ENCODE results near the gene RAB33B. TPM values are rescaled to one million over a fixed set of nuclear protein-coding genes. Genes with fewer than 3 reads are reported as not detected.
"Not testable (repeated sequence)": the region's sequence is repeated elsewhere in the genome, so short reads cannot be mapped to it uniquely, and the experiment has no call there.

Gene RAB33B
- total RNA-seq, 1 experiment from 2014 or later = 7.6 TPM

- DNase-seq (ENCODE audit: low read depth) = no peak
Observed at GRCh38 chr4:139461022-139461628, 7.2 kb downstream of the RAB33B start.

DNA sequence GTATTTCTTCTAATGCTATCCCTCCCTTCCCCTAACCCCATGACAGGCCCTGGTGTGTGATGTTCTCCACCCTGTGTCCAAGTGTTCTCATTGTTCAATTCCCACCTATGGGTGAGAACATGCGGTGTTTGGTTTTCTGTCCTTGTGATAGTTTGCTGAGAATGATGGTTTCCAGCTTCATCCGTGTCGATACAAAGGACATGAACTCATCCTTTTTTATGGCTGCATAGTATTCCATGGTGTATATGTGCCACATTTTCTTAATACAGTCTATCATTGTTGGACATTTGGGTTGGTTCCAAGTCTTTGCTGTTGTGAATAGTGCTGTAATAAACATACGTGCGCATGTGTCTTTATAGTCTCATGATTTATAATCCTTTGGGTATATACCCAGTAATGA, 10.6 kb downstream of the RAB33B start:
- not testable (repeated sequence) for DNase-seq (ENCODE audit: low read depth)

- DNase-seq (ENCODE audit: low read depth) = peak; percentile 36
Observed at GRCh38 chr4:139465922-139466321, 12.0 kb downstream of the RAB33B start.

- not testable (repeated sequence) for DNase-seq (ENCODE audit: low read depth)
Observed at GRCh38 chr4:139468756-139469155, 14.8 kb downstream of the RAB33B start.

GRCh38 chr4:139469216-139469615, 15.3 kb downstream of the RAB33B start:
- DNase-seq (ENCODE audit: low read depth) = no peak

- DNase-seq (ENCODE audit: low read depth) = no peak
Observed at GRCh38 chr4:139469869-139470268, 15.9 kb downstream of the RAB33B start.

GRCh38 chr4:139470295-139470694, 16.4 kb downstream of the RAB33B start:
- no peak for DNase-seq (ENCODE audit: low read depth)

GRCh38 chr4:139470997-139471665, 17.2 kb downstream of the RAB33B start:
- no peak for DNase-seq (ENCODE audit: low read depth)

- no peak for DNase-seq (ENCODE audit: low read depth)
Observed at GRCh38 chr4:139472852-139473251, 18.9 kb downstream of the RAB33B start.

DNA sequence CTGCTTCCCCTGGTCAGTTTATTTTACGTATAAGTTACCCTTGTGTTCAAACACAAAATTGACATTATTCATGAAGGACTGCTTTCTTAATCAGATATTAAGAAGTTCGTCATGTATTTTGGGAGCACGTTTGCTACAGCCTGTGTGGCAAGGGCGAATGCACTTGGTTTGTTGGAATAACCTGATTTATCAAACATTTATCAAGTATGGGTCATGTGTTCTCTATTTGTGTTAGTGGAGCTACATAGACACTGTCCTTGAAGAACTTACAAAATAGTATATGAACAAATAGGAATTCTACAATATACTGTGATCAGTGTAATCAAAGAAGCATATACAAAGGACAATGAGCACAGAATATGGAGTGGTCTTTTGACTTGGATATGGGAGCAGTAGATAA, 22.4 kb downstream of the RAB33B start:
- DNase-seq (ENCODE audit: low read depth) = no peak

- no peak for DNase-seq (ENCODE audit: low read depth)
Observed at GRCh38 chr4:139481465-139481864, 27.5 kb downstream of the RAB33B start.

- no peak for DNase-seq (ENCODE audit: low read depth)
Observed at GRCh38 chr4:139483000-139483399, 29.1 kb downstream of the RAB33B start.

DNA sequence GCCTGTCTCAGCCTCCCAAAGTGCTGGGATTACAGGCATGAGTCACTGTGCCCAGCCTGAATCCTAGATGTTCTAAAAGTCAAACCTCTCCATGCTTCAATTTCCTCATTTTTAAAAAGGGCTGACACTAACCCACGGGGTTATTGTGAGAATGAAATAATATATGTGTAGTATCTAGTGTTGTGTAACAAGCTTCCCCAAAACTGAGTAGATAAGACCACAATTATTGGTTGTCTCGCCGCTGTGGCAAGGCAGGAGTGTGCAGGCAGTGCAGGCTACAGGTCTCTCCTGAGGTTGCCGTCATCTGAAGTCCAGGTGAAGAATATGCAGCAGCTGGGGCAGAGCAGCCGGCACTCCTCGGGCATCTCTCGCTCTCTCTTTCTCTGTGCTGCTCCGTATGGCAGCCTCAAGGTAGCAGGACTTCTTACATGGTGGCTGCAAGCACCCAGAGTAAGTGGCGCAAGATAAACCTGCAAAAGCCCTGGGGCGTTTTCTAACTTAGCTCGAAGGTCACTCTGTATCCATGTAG, 30.9 kb downstream of the RAB33B start:
- DNase-seq (ENCODE audit: low read depth) = no peak

DNA sequence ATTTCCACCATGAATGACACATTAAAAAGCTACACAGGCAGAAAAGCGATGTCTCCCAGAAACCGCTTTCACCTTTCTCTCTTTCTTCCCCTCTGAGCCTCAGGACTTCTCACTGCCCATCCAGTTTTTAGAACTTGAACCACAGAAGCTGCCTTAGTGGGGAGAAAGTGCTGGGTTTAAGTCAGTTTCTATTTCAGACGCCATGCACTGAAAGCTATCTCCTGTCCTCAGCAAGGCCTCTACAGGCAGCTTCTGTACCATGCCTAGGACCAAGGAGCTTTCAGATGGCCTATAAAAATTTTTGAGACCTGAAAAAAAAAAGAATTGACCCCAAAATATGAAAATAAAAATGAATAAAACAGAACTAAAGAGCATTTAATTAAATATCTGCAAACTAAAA, 34.5 kb downstream of the RAB33B start:
- DNase-seq (ENCODE audit: low read depth) = no peak

DNA sequence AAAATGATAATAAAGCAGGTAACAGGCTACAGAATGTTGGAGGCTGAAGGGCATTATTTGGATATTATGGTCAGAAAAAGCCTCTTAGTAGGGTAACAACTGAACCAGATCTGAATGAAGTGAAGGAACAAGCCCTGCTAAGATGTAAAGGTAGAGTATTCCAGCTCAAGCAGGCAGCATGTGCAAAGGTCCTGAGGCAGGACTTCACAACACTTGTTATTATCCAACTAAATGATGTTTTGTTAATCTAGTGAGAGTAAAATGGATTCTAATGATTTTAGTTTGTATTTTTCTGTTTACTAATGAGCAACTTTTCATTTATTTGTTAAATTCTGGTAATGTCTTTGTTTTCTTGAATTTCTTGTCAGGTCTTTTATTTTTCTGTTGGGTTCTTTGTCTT, 35.7 kb downstream of the RAB33B start:
- no peak for DNase-seq (ENCODE audit: low read depth)

- no peak for DNase-seq (ENCODE audit: low read depth)
Observed at GRCh38 chr4:139492429-139492828, 38.5 kb downstream of the RAB33B start.

- DNase-seq (ENCODE audit: low read depth) = no peak
Observed at GRCh38 chr4:139493176-139493575, 39.3 kb downstream of the RAB33B start.

GRCh38 chr4:139499186-139499585, 45.3 kb downstream of the RAB33B start:
- DNase-seq (ENCODE audit: low read depth) = no peak

GRCh38 chr4:139501117-139501516, 47.2 kb downstream of the RAB33B start:
- no peak for DNase-seq (ENCODE audit: low read depth)

DNA sequence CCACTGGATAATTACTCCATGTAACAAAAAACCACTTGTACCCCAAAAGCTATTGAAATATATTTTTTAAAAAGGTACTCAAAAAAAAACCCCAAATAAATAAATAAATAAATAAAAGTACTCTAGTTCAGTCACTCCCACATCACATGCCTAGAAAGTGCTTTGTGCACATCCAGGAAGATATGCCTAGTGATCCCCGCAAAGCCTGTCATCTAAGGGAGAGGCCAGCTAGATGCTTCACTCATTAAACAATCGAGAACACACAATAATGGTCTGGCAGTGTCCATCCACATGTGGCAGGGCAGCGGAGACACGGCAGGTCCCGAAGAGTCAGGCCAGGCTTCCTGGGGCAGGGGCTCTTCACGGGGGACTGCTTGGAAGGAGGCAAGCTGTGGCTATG, 47.6 kb downstream of the RAB33B start:
- DNase-seq (ENCODE audit: low read depth) = no peak

DNA sequence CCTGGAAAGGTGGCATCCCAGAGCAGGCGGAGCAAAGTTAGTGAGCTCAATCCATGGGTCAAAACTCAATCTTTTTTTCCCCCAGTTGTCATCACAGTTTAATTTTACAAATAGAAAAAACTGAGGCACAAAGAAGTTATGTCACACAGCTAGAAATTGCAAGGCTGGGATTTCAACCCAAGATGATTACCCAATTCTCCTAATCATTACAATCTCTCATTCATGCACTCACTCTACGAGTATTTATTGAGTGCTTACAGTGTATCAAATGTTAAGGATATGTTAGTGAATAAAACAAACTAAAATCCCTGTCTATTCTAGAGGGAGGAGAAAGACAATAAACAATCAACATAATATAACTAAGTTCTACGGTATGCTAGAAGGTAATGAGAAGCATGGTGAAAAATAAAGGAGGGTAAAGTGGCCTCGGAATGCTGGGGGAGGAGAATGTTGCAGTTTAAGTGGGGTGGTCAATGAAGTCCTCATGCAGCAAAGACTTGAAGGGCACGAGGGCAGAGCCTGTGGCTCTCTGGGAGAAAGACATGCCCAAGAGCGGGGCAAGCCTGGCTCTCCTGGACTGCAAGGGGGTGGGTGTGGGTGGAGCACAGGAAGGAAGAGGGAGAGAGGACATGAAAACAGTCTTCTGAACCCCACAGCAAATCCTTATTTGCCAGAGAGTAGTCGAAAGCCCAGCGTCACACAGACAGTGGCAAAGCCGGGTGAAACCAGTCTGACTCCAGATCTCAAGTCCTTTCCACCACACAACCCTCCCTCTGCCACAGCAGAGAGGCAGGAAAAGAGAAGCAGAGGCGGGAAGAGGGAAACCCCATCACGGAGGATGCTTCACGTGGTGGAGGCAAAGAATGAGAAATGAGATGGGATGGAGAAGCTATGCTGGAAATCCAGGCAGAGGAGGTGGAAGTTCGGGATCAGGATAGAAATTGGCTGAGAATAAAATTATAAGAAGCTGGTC, 48.3 kb downstream of the RAB33B start:
- no peak for DNase-seq (ENCODE audit: low read depth)

- DNase-seq (ENCODE audit: low read depth) = no peak
Observed at GRCh38 chr4:139503622-139504166, 49.8 kb downstream of the RAB33B start.
